B cell (primary cell): ENCODE data around the gene VAMP4. TPM values are rescaled to one million over a fixed set of nuclear protein-coding genes. Genes with fewer than 3 reads are reported as not detected.

Experiments
- ATAC-seq: fragments of 200-7000 bp; cut with Tn5 transposase; one replicate; pipeline ENCODE4 v1.10.0; 2021; ENCODE audit warnings: low read depth, mild to moderate bottlenecking, moderate number of reproducible peaks, moderate library complexity
- CTCF ChIA-PET: fragments of 350-600 bp; sonication (Branson Sonifier 250); formaldehyde crosslinking; loops from one replicate; lab custom pipeline; 2021; ENCODE audit warnings: antibody characterized with exemption, inconsistent platforms; lab: Charles Lee
- POLR2A ChIA-PET: fragments of 350-600 bp; sonication (Branson Sonifier 250); formaldehyde crosslinking; loops from one replicate; lab custom pipeline; 2021; ENCODE audit warnings: antibody characterized with exemption; lab: Charles Lee
- DNase-seq: peaks from one replicate; pipeline ENCODE4 v3.0.0; 2013
- H2AFZ ChIP-seq: 2 replicates; pipeline ENCODE4 v1.6.1; 2012; ENCODE audit warnings: mild to moderate bottlenecking, low read depth, low read length; ENCODE audit not compliant: insufficient read depth, poor library complexity, severe bottlenecking
- H3K27ac ChIP-seq, 2 donors: 1 replicate in 1 of 2; 2 replicates in 1 of 2; pipeline ENCODE4 v1.5.1; 2012 to 2013; ENCODE audit warnings: low read length in 2 of 2, mild to moderate bottlenecking in 2 of 2, moderate library complexity in 1 of 2
- H3K27me3 ChIP-seq, 4 experiments: fragments of 200-600 bp in 1 of 4; sonication (generic) in 1 of 4; replicated peaks in 1 of 4; 1 replicate in 2 of 4; 2 replicates in 2 of 4; pipeline versions ENCODE4 v1.6.1 to v1.7.0; 2013 to 2016; ENCODE audit warnings: low read length in 3 of 4, mild to moderate bottlenecking in 2 of 4, mixed read lengths in 1 of 4, moderate library complexity in 1 of 4; ENCODE audit not compliant: insufficient read depth in 4 of 4, control insufficient read depth in 3 of 4; ENCODE audit errors: control extremely low read depth in 1 of 4
- H3K36me3 ChIP-seq, 2 experiments: replicated peaks in 1 of 2; 1 replicate in 1 of 2; 2 replicates in 1 of 2; pipeline versions ENCODE4 v1.6.1 to v1.7.1; 2013; ENCODE audit warnings: low read length in 1 of 2; ENCODE audit not compliant: insufficient read depth in 2 of 2, control insufficient read depth in 1 of 2; ENCODE audit errors: control extremely low read depth in 1 of 2, extremely low read depth in 1 of 2
- H3K4me1 ChIP-seq, 2 donors: fragments of 200-600 bp in 1 of 2; sonication (generic) in 1 of 2; 1 replicate in 1 of 2; 2 replicates in 1 of 2; pipeline versions ENCODE4 v1.5.1 to v1.6.1; 2013 to 2017; ENCODE audit warnings: low read length in 2 of 2; ENCODE audit not compliant: control insufficient read depth in 2 of 2, insufficient read depth in 2 of 2
- H3K4me2 ChIP-seq: replicated peaks from 2 replicates; pipeline ENCODE3; 2012; ENCODE audit warnings: mild to moderate bottlenecking, low read depth, low read length; ENCODE audit not compliant: poor library complexity, severe bottlenecking
- H3K4me3 ChIP-seq, 5 experiments: fragments of 200-600 bp in 1 of 5; sonication (generic) in 1 of 5; 1 replicate in 3 of 5; 2 replicates in 2 of 5; pipeline versions ENCODE4 v1.5.1 to v1.7.0; 2011 to 2016; ENCODE audit warnings: low read length in 4 of 5, mild to moderate bottlenecking in 4 of 5, low read depth in 2 of 5, control low read depth in 1 of 5, moderate library complexity in 1 of 5; ENCODE audit not compliant: insufficient read depth in 1 of 5; ENCODE audit errors: control extremely low read depth in 1 of 5, extremely low read depth in 1 of 5
- H3K79me2 ChIP-seq: fragments of 200-600 bp; sonication (generic); one replicate; pipeline ENCODE4 v1.6.0; 2016; ENCODE audit warnings: low read length; ENCODE audit not compliant: control insufficient read depth, insufficient read depth
- H3K9ac ChIP-seq: fragments of 200-600 bp; sonication (generic); 2 replicates; pipeline ENCODE4 v1.6.1; 2017; ENCODE audit warnings: mild to moderate bottlenecking, low read length, moderate library complexity
- H3K9me3 ChIP-seq, 3 donors: one replicate each; pipeline versions ENCODE4 v1.6.1 to v1.7.1; 2013; ENCODE audit warnings: low read length in 2 of 3; ENCODE audit not compliant: control insufficient read depth in 2 of 3, insufficient read depth in 1 of 3; ENCODE audit errors: control extremely low read depth in 1 of 3
- H4K20me1 ChIP-seq: 2 replicates; pipeline ENCODE4 v1.6.0; 2012; ENCODE audit warnings: mild to moderate bottlenecking, low read length; ENCODE audit not compliant: insufficient read depth, control insufficient read depth, poor library complexity, severe bottlenecking
- H3K27ac Mint-ChIP-seq: one replicate; pipeline ENCODE4 v1.8.0; 2021; ENCODE audit warnings: mixed read lengths
- H3K27me3 Mint-ChIP-seq: one replicate; pipeline ENCODE4 v1.8.0; 2021; ENCODE audit warnings: mixed read lengths
- H3K4me1 Mint-ChIP-seq: one replicate; pipeline ENCODE4 v1.8.0; 2021; ENCODE audit warnings: mixed read lengths
- H3K4me3 Mint-ChIP-seq: one replicate; pipeline ENCODE4 v1.8.0; 2021; ENCODE audit warnings: mixed read lengths
- H3K9me3 Mint-ChIP-seq: one replicate; pipeline ENCODE4 v1.8.0; 2022; ENCODE audit warnings: mixed read lengths; ENCODE audit not compliant: insufficient read depth
- CTCF ChIP-seq: fragments of 200-600 bp; IDR thresholded peaks from one replicate; pipeline ENCODE4 v1.8.0; 2022; ENCODE audit warnings: antibody characterized with exemption, mild to moderate bottlenecking
- EZH2 ChIP-seq: IDR thresholded peaks from 2 replicates; pipeline ENCODE4 v1.6.1; 2012; ENCODE audit warnings: borderline replicate concordance, low read depth, mild to moderate bottlenecking, moderate library complexity, low read length; ENCODE audit not compliant: insufficient read depth, poor library complexity, severe bottlenecking
- WGBS: methylation state at CpG from one replicate; pipeline ENCODE4 v1.1.5; 2013; ENCODE audit warnings: missing lambda C conversion rate; ENCODE audit not compliant: insufficient coverage; 5-methylcytosine and 5-hydroxymethylcytosine counted together
- intact Hi-C: fragments of 100-400 bp; cut with micrococcal nuclease; formaldehyde crosslinking; loops from one replicate; pipeline ENCODE4 v1.10.0; 2022
- polyA minus RNA-seq: library from RNA; depleted of rRNA, polyadenylated mRNA; stranded (reverse); fragments of >200 nt; gene quantifications from 2 replicates; pipeline ENCODE4 v1.2.3, GENCODE V29; 2012
- polyA plus RNA-seq: library from polyadenylated mRNA; depleted of rRNA; stranded (reverse); fragments of >200 nt; gene quantifications from 2 replicates; pipeline ENCODE4 v1.2.3, GENCODE V29; 2012
- total RNA-seq, 2 donors: library from RNA; stranded (reverse); fragments of 120-200 nt in 1 of 2; gene quantifications; 1 replicate in 1 of 2; 2 replicates in 1 of 2; pipeline versions ENCODE4 v1.2.3 to v1.2.4, GENCODE V29; 2013 to 2022

The VAMP4 gene
- total RNA-seq (17.5 and 21.8 TPM in 2 replicates), polyA plus RNA-seq (11.6 and 16.4 TPM in 2 replicates), polyA minus RNA-seq (2.7 and 7.1 TPM in 2 replicates)
- total RNA-seq (2013), result 12.8 TPM

- H3K36me3 ChIP-seq, result peaks cover 0 to 11% of the 10 kb centered on the region in 2 experiments
- H3K4me3 ChIP-seq, result peak within 1 kb of the TSS; percentile 69 to 95 (median 93)
- H3K27ac Mint-ChIP-seq, result peak within 1 kb of the TSS; percentile 100
- peaks cover 40% of the 10 kb centered on the region for H3K4me1 Mint-ChIP-seq
- peak within 1 kb of the TSS; percentile 82 for H3K4me2 ChIP-seq
- peaks cover 9% of the 10 kb centered on the region for H3K79me2 ChIP-seq
- POLR2A ChIA-PET, result interaction anchor here (1.0 to 3.6 kb wide), 3 partner anchors 10 to 39 kb away, joined by 3 to 29 read pairs (median 4); partner anchors contain the start of gene METTL13
- CTCF ChIA-PET, result interaction anchor here (1.0 to 1.7 kb wide), 4 partner anchors 26 to 257 kb away, joined by 3 to 5 read pairs (median 3); partner anchors contain the start of gene PRRC2C
- peaks cover 20 to 23% of the 10 kb centered on the region in 2 donors for H3K4me1 ChIP-seq
- H3K27ac ChIP-seq, result peak within 1 kb of the TSS; percentile 91
- DNase-seq (peak; percentile 92), ATAC-seq (peak; percentile 90)
- no peaks in the 10 kb centered on the region for H3K9me3 Mint-ChIP-seq
- no peaks in the 10 kb centered on the region for H3K27me3 Mint-ChIP-seq
- H3K4me3 Mint-ChIP-seq, result peak within 1 kb of the TSS; percentile 100
- TF ChIP-seq EZH2 (no peak), CTCF (no peak)
- H3K9ac ChIP-seq, result peak within 1 kb of the TSS; percentile 93
- peak within 1 kb of the TSS; percentile 94 for H2AFZ ChIP-seq
- no peaks in the 10 kb centered on the region for H4K20me1 ChIP-seq
- no peaks in the 10 kb centered on the region for H3K27me3 ChIP-seq
- WGBS, result under 1% methylated on average over 54 of the region's 57 CpGs
- intact Hi-C loops, result loop anchor here (1.0 to 5.0 kb wide), 7 partner anchors 39 to 1849 kb away; partner anchors contain the start of genes DNM3, METTL13, PIGC and PRRC2C
- H3K9me3 ChIP-seq, result no peaks in the 10 kb centered on the region
Observed at GRCh38 chr1:171741872-171742576, at the start of gene VAMP4. Gene VAMP4, minus strand, starts transcription at chr1:171742065. Its CDS starts 3,651 bp downstream, at chr1:171738414.

GRCh38 chr1:171790318-171790717, 48.5 kb upstream of the VAMP4 start:
- Histone ChIP-seq H3K4me2 (no peak overlapping the region), H3K4me1 (no peaks in the 10 kb centered on the region), H2AFZ (no peak overlapping the region), H3K9me3 (no peaks in the 10 kb centered on the region), H3K27ac (no peak overlapping the region), H4K20me1 (peaks cover 15% of the 10 kb centered on the region), H3K27me3 (no peaks in the 10 kb centered on the region), H3K9ac (no peak overlapping the region), H3K79me2 (peaks cover 20% of the 10 kb centered on the region), H3K4me3 (no peak overlapping the region), H3K36me3 (peaks cover 22 to 96% of the 10 kb centered on the region in 2 experiments)
- ATAC-seq (no peak), DNase-seq (no peak)
- TF ChIP-seq CTCF (no peak), EZH2 (no peak)
- 100% methylated on average over 6 of the region's 6 CpGs for WGBS
- ChIA-PET CTCF (no interaction called here), POLR2A (interaction anchor here (0.6 kb wide), 1 partner anchor 47 kb away, joined by 3 read pairs; no protein-coding TSS in a partner anchor)
- H3K27me3 Mint-ChIP-seq, result no peaks in the 10 kb centered on the region
- no peak overlapping the region for H3K27ac Mint-ChIP-seq
- intact Hi-C loops, result no loop called here
- no peak overlapping the region for H3K4me3 Mint-ChIP-seq
- H3K4me1 Mint-ChIP-seq, result peaks cover under 1% of the 10 kb centered on the region
- H3K9me3 Mint-ChIP-seq, result no peaks in the 10 kb centered on the region
